A673 (cell line): ENCODE measurements around the gene TAF4.

Experiments used
- EZH2 ChIP-seq: fragments of 200-600 bp; sonication (generic); IDR thresholded peaks from 2 replicates; pipeline ENCODE4 v1.6.1; 2017; ENCODE audit warnings: borderline replicate concordance, low read depth, mild to moderate bottlenecking, mixed read lengths, antibody characterized with exemption, low read length; ENCODE audit not compliant: poor library complexity, severe bottlenecking
- TF ChIP-seq, protein P1 (sequence below): fragments of 300-800, 200-600 bp; sonication (generic); conservative IDR thresholded peaks from 2 replicates; pipeline ENCODE4 v1.5.1; 2017; ENCODE audit warnings: low read depth, mild to moderate bottlenecking, antibody characterized with exemption, low read length, moderate library complexity, mixed read lengths

- TF ChIP-seq, protein P1, sequence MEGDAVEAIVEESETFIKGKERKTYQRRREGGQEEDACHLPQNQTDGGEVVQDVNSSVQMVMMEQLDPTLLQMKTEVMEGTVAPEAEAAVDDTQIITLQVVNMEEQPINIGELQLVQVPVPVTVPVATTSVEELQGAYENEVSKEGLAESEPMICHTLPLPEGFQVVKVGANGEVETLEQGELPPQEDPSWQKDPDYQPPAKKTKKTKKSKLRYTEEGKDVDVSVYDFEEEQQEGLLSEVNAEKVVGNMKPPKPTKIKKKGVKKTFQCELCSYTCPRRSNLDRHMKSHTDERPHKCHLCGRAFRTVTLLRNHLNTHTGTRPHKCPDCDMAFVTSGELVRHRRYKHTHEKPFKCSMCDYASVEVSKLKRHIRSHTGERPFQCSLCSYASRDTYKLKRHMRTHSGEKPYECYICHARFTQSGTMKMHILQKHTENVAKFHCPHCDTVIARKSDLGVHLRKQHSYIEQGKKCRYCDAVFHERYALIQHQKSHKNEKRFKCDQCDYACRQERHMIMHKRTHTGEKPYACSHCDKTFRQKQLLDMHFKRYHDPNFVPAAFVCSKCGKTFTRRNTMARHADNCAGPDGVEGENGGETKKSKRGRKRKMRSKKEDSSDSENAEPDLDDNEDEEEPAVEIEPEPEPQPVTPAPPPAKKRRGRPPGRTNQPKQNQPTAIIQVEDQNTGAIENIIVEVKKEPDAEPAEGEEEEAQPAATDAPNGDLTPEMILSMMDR, result no peak
- no peak for TF ChIP-seq EZH2
Measured at GRCh38 chr20:62028384-62028783, 37.3 kb downstream of the TAF4 start.
